DND-41 (cell line): ENCODE data around the gene TIMP1.

Source experiments
- CTCF ChIP-seq: IDR thresholded peaks from 2 replicates; pipeline ENCODE4 v1.5.1; 2012; ENCODE audit warnings: borderline replicate concordance, low read length, moderate library complexity, mild to moderate bottlenecking; ENCODE audit not compliant: poor library complexity, severe bottlenecking; ENCODE audit errors: extremely low read depth
- EZH2 ChIP-seq: IDR thresholded peaks from 3 replicates; pipeline ENCODE4 v1.6.1; 2012; ENCODE audit warnings: borderline replicate concordance, low read depth, mild to moderate bottlenecking, moderate library complexity, low read length, inconsistent platforms; ENCODE audit not compliant: severe bottlenecking

GRCh38 chrX:47611489-47611888 is 29.3 kb downstream of the TIMP1 start:
- no peak for TF ChIP-seq CTCF
- TF ChIP-seq EZH2: no peak
